Pancreas (tissue), 10 donors: ENCODE measurements around the gene DAD1. TPM values are rescaled to one million over a fixed set of nuclear protein-coding genes. Genes with fewer than 3 reads are reported as not detected.
"Not testable (repeated sequence)": the region's sequence is repeated elsewhere in the genome, so short reads cannot be mapped to it uniquely, and the experiment has no call there.

Experiments
- ATAC-seq, 4 donors: fragments of 200-7000 bp; cut with Tn5 transposase; one replicate each; pipeline versions ENCODE4 v1.8.0 to v1.9.1; 2020; ENCODE audit warnings: mild to moderate bottlenecking in 4 of 4, moderate library complexity in 4 of 4
- DNase-seq, 6 donors: peaks; one replicate each; pipeline ENCODE4 v3.0.0-alpha.2; 2020
- FAIRE-seq: peaks from 2 replicates; lab custom pipeline; 2012; peaks lifted over from hg19 to GRCh38; lab: Jason Lieb, UNC
- H3K27ac ChIP-seq, 4 donors: fragments of 200-600 bp; sonication (generic); 1 replicate in 3 of 4; 2 replicates in 1 of 4; pipeline versions ENCODE4 v1.5.0 to v1.8.0; 2020
- H3K27me3 ChIP-seq, 4 donors: fragments of 200-600 bp; one replicate each; pipeline ENCODE4 v1.8.0; 2021
- H3K36me3 ChIP-seq, 3 donors: fragments of 200-600 bp; sonication (generic) in 1 of 3; one replicate each; pipeline versions ENCODE4 v1.5.0 to v1.8.0; 2020 to 2021
- H3K4me1 ChIP-seq, 3 donors: fragments of 200-600 bp; one replicate each; pipeline ENCODE4 v1.8.0; 2021
- H3K4me3 ChIP-seq, 4 donors: fragments of 200-600 bp; sonication (generic) in 2 of 4; one replicate each; pipeline versions ENCODE4 v1.5.0 to v1.8.0; 2020 to 2021
- H3K9me3 ChIP-seq, 4 donors: fragments of 200-600 bp; one replicate each; pipeline ENCODE4 v1.8.0; 2021
- WGBS, 2 donors: extraction: QIAGEN DNeasy Blood & Tissue Kit; methylation state at CpG; one replicate each; pipeline ENCODE4 v1.1.7; 2013; 5-methylcytosine and 5-hydroxymethylcytosine counted together
- intact Hi-C, 3 donors: fragments of 100-400 bp; cut with DNase I; formaldehyde crosslinking; loops; one replicate each; pipeline versions ENCODE4 v1.11.1 to v1.14.2; 2022
- polyA plus RNA-seq, 2 donors: library from polyadenylated mRNA; stranded (reverse); fragments of 200-250 nt; gene quantifications; one replicate each; pipeline ENCODE4 v1.2.3, GENCODE V29; 2013
- total RNA-seq, 6 donors: library from RNA; stranded (reverse); fragmentation: NEBNext Ultra II Directional in 4 of 6; extraction: Animal tissue kit (Norgen Biotek cat#: 25700) in 4 of 6; gene quantifications; one replicate each; pipeline versions ENCODE4 v1.2.1 to v1.2.4, GENCODE V29; 2021 to 2023
- TF ChIP-seq, protein P1 (sequence below), 4 donors: fragments of 200-600 bp; sonication (generic) in 3 of 4; IDR thresholded peaks; one replicate each; pipeline versions ENCODE4 v1.5.0 to v1.8.0; 2021; ENCODE audit warnings: antibody characterized with exemption in 4 of 4
- donor health status: healthy with polysubstance abuse.
- donor health status: DM: no; HTN: no; CAD: no; lungs with moderate emphysema.
- donor health status: DM: no; HTN: no; CAD: no.
- donor health status: control.
- donor health status: control.
- donor health status: Bipolar disorder and iron deficiency.
- donor health status: DM: yes; HTN: yes; CAD: no.
- donor health status: DM: no; HTN: no; CAD: no.
- donor health status: DM: no; HTN: no; CAD: no.
- donor health status: DM: yes; HTN: yes; CAD: no.

DAD1 gene
- total and polyA plus RNA-seq, 8 donors = 58.2 to 178 (median 85.2) TPM

DNA sequence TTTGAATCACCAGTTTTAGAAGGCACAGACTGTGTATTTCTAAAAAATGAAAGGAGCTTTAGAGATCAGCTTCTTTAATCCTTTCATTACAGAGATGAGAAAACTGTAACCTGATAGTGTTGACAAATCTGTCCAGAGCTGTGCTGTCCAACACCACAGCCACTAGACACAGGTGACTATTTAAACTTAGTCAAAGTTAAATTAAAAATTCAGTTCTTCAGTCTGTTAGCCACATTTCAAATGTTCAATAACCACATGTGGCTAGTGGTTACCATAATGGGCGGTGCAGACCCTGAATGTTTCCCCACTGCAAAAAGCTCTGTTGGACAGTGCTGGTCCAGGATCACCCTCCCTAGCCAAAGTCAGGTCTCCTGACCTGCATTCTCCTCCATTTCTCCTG is 21.6 kb downstream of the DAD1 start:
- H3K4me1 ChIP-seq = peaks cover 7 to 40% (median 22%) of the 10 kb centered on the region in 3 donors
- H3K27me3 ChIP-seq = no peaks in the 10 kb centered on the region
- no peak overlapping the region for H3K27ac ChIP-seq
- 93 to 95% methylated on average over 1 of the region's 1 CpG for WGBS, 2 donors
- ATAC-seq (peak in 1 of 4 donors; percentile 34), DNase-seq (no peak), FAIRE-seq (no peak)
- intact Hi-C loops = no loop called here
- TF ChIP-seq, protein P1, sequence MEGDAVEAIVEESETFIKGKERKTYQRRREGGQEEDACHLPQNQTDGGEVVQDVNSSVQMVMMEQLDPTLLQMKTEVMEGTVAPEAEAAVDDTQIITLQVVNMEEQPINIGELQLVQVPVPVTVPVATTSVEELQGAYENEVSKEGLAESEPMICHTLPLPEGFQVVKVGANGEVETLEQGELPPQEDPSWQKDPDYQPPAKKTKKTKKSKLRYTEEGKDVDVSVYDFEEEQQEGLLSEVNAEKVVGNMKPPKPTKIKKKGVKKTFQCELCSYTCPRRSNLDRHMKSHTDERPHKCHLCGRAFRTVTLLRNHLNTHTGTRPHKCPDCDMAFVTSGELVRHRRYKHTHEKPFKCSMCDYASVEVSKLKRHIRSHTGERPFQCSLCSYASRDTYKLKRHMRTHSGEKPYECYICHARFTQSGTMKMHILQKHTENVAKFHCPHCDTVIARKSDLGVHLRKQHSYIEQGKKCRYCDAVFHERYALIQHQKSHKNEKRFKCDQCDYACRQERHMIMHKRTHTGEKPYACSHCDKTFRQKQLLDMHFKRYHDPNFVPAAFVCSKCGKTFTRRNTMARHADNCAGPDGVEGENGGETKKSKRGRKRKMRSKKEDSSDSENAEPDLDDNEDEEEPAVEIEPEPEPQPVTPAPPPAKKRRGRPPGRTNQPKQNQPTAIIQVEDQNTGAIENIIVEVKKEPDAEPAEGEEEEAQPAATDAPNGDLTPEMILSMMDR (IDR thresholded peaks at IDR 0.05) = no peak
- no peak overlapping the region for H3K4me3 ChIP-seq
- peaks cover 0 to 10% (median 3%) of the 10 kb centered on the region in 3 donors for H3K36me3 ChIP-seq
- no peaks in the 10 kb centered on the region for H3K9me3 ChIP-seq

DNA sequence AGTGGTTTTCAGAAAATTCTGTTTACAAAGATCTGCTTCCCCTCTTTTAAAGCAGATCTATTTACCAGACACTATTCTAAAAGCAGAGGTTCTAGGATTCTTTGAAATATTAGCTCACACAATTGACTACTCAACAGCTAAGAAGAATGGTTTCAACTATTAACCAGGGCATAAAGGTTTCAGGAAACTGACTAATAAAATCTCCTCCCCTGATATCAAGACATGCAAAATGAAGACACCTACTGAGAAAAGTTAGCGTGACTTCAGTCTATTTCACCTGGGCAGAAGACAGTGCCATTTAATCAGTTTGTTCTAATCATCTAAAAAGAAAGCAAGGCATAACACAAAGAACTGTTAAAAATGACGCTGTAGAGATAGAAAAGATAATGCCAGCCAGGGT is 22.2 kb downstream of the DAD1 start:
- intact Hi-C loops = no loop called here
- no peak overlapping the region for H3K27ac ChIP-seq
- DNase-seq (no peak), FAIRE-seq (no peak), ATAC-seq (no peak)
- peaks cover 0 to 10% (median 3%) of the 10 kb centered on the region in 3 donors for H3K36me3 ChIP-seq
- peaks cover 13 to 40% (median 25%) of the 10 kb centered on the region in 3 donors for H3K4me1 ChIP-seq
- TF ChIP-seq, protein P1 (IDR thresholded peaks at IDR 0.05) = no peak
- WGBS, 2 donors = 51 to 59% methylated on average over 2 of the region's 2 CpGs
- H3K27me3 ChIP-seq = no peaks in the 10 kb centered on the region
- no peak overlapping the region for H3K4me3 ChIP-seq
- H3K9me3 ChIP-seq = no peaks in the 10 kb centered on the region

DNA sequence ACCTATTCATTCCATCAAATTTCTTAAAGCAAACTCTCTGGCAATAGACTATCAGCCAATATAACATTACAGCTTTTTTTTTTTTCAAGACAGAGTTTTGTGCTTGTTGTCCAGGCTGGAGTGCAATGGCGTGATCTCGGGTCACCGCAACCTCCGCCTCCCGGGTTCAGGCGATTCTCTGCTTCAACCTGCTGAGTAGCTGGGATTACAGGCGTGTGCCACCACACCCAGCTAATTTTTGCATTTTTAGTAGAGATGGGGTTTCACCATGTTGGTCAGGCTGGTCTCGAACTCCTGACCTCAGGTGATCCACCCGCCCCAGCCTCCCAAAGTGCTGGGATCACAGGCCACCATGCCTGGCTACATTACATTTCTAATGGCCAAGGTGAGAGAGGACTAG is 22.8 kb downstream of the DAD1 start:
- ATAC-seq, H3K9me3 ChIP-seq, H3K27ac ChIP-seq, H3K4me3 ChIP-seq, intact Hi-C loops, H3K27me3 ChIP-seq, DNase-seq, H3K36me3 ChIP-seq, FAIRE-seq: not testable (repeated sequence)
- H3K4me1 ChIP-seq = peaks cover 17 to 46% (median 31%) of the 10 kb centered on the region in 3 donors
- 95 to 97% methylated on average over 9 of the region's 9 CpGs for WGBS, 2 donors

DNA sequence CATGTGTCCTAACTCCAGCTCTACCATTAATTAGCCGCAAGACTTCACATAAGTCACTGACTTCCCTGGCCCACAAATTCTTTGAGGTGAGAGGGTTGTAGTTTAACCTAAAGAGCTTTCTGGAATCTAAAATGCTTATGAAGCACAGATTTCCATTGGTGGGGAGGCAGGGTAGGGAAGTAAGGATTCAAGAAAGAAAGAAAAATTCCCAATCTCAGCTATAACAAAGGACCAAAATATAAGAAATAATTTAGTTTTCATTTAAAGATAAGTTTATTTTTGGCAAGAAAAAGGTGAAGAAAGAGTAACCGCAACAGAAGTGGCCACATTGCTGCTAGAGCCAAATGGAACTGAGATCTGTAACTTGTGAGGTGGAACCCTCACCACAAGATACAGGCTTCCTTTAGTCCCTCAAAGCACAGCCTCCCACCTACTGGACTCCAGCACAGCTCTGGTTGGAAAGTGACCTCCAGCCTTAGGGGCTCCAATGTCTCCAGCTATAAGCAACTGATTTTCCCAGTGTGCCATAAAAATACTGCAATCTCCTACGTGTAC is 23.6 kb downstream of the DAD1 start:
- intact Hi-C loops = no loop called here
- 86 to 88% methylated on average over 3 of the region's 3 CpGs for WGBS, 2 donors

DNA sequence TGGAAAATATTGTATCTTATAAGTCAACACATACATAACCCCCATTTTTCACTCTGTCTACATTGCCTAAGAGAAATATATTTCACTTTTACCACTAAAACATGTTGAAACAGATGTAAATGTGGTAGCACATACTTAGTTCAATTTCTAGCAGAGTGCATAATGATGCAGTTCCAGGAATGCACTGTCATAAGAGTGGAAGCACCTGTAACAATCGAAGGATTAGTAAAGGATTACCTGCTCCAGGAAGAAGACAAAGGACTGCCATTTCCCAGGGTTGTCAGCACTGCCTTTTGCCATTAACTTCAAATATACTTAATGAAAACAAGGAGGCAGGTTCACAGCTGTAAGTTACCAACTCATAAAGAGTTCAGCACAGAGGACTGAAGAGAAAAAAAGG is 24.6 kb downstream of the DAD1 start:
- Histone ChIP-seq H3K4me3 (no peak overlapping the region), H3K27ac (no peak overlapping the region), H3K27me3 (no peaks in the 10 kb centered on the region), H3K4me1 (peaks cover 29 to 49% (median 46%) of the 10 kb centered on the region in 3 donors), H3K36me3 (peaks cover 0 to 10% (median 3%) of the 10 kb centered on the region in 3 donors), H3K9me3 (no peaks in the 10 kb centered on the region)
- FAIRE-seq = no peak
- intact Hi-C loops = no loop called here
- no peak for ATAC-seq
- WGBS, 2 donors = 38 to 41% methylated on average over 1 of the region's 1 CpG
- DNase-seq = no peak
- TF ChIP-seq, protein P1 (IDR thresholded peaks at IDR 0.05) = no peak

More for the DNA sequence above, 23.6 kb downstream of the DAD1 start:
- DNase-seq = no peak
- ATAC-seq = no peak
- Histone ChIP-seq H3K27me3 (no peaks in the 10 kb centered on the region), H3K4me1 (peaks cover 22 to 48% (median 36%) of the 10 kb centered on the region in 3 donors), H3K36me3 (peaks cover 0 to 10% (median 3%) of the 10 kb centered on the region in 3 donors), H3K4me3 (no peak overlapping the region), H3K27ac (peak overlapping the region in 1 of 4 donors; percentile 33), H3K9me3 (no peaks in the 10 kb centered on the region)
- FAIRE-seq = no peak
- TF ChIP-seq, protein P1 (IDR thresholded peaks at IDR 0.05) = no peak
